Measurements from ENCODE around the gene AHDC1. TPM values are rescaled to one million over a fixed set of nuclear protein-coding genes. Genes with fewer than 3 reads are reported as not detected.

The AHDC1 gene
- total and polyA plus RNA-seq, 9 of the 15 experiments (the other 6 are each of a cell fraction or from before 2014, with no cell fraction given), result 0.21 to 36.4 (median 4.7) TPM

GRCh38 chr1:27645071-27645415, 41.1 kb upstream of the AHDC1 start:
- intact Hi-C loops (cut with micrococcal nuclease), result no loop called here
- H3K9ac ChIP-seq (ENCODE audit: insufficient read depth in 1 of 2, low read depth in 2 of 2, low read length in 2 of 2), result peak overlapping the region in 1 of 2 experiments; percentile 57; a peak in 2 of 4 replicates
- 76% methylated on average over 4 of the region's 4 CpGs for WGBS (ENCODE audit: insufficient coverage, low coverage, missing lambda C conversion rate)
- H2AFZ ChIP-seq (ENCODE audit: low read depth, low read length), result no peak overlapping the region
- DNase-seq (ENCODE audit: extremely low read depth in 1 of 4, low spot score in 3 of 4) (no peak), FAIRE-seq (no peak), ATAC-seq (no peak)
- H3K79me2 ChIP-seq (ENCODE audit: control insufficient read depth, insufficient read depth, low read length), result no peaks in the 10 kb centered on the region
- no peaks in the 10 kb centered on the region for H3K36me3 ChIP-seq (ENCODE audit: control insufficient read depth, insufficient read depth, low read length)
- no peak overlapping the region for H3K27ac ChIP-seq (ENCODE audit: extremely low read depth, low read depth, low read length)
- peaks cover 3 to 9% of the 10 kb centered on the region in 2 experiments; a peak in 4 of 5 replicates for H3K4me1 ChIP-seq (replicated peaks in 1 of 2; ENCODE audit: control insufficient read depth in 2 of 2, insufficient read depth in 2 of 2, low read length in 2 of 2)
- BruUV-seq (replicated peaks), result no TSS peak
- H3K4me3 ChIP-seq, result no peak overlapping the region
- no peaks in the 10 kb centered on the region for H3K27me3 ChIP-seq (ENCODE audit: control insufficient read depth in 2 of 2, insufficient read depth in 2 of 2, low read length in 2 of 2)
- no peaks in the 10 kb centered on the region for H3K9me1 ChIP-seq (ENCODE audit: control insufficient read depth, insufficient read depth, low read length)
- no peak for TF ChIP-seq ZNF431 (CRISPR knock-in tag; IDR thresholded peaks at IDR 0.05)
- no peak for TF ChIP-seq GABPB2 (CRISPR knock-in tag; conservative IDR thresholded peaks at IDR 0.05)
- no peak for TF ChIP-seq ARID4B (CRISPR knock-in tag; IDR thresholded peaks at IDR 0.05)
- TF ChIP-seq MYBL2 (IDR thresholded peaks at IDR 0.05; ENCODE audit: low read depth), result no peak
- 0 out of 2 replicates have a peak, but pooled peaks have one; percentile 46 for TF ChIP-seq MYBL2 (CRISPR knock-in tag; IDR thresholded peaks at IDR 0.05; ENCODE audit: borderline replicate concordance)
- peak; percentile 56; the same call in 1 of the 2 replicates for TF ChIP-seq IRF2 (CRISPR knock-in tag; IDR thresholded peaks at IDR 0.05)
- 0 out of 2 replicates have a peak, but pooled peaks have one; percentile 40 for TF ChIP-seq ZNF282 (CRISPR knock-in tag; IDR thresholded peaks at IDR 0.05)
- no peaks in the 10 kb centered on the region for H3K9me3 ChIP-seq (replicated peaks; ENCODE audit: control insufficient read depth, insufficient read depth, low read depth, low read length)
- in situ Hi-C loops (cut with MboI), result no loop called here
- H3K4me2 ChIP-seq (ENCODE audit: insufficient read depth, low read length), result no peak overlapping the region
- ChIA-PET POLR2A (no interaction called here), CTCF (ENCODE audit: low intra/inter-chr PET ratio) (no interaction called here)
- no peaks in the 10 kb centered on the region for H4K20me1 ChIP-seq (replicated peaks; ENCODE audit: control insufficient read depth, insufficient read depth, low read length)

Measured in K562 (cell line).